ENCODE measurements around the gene CDH12.

- no peak for TF ChIP-seq CTCF (IDR thresholded peaks at IDR 0.05; ENCODE audit: low read length)
- TF ChIP-seq EZH2 (IDR thresholded peaks at IDR 0.05; ENCODE audit: borderline replicate concordance, low read length) = no peak
Observed at GRCh38 chr5:21809611-21810010, 1043.5 kb downstream of the CDH12 start.

Data from OCI-LY1 (cell line).